ENCODE results near the gene SORT1.

Gene SORT1

GRCh38 chr1:109296782-109297181 is 100.9 kb downstream of the SORT1 start:
- TF ChIP-seq, protein P1, sequence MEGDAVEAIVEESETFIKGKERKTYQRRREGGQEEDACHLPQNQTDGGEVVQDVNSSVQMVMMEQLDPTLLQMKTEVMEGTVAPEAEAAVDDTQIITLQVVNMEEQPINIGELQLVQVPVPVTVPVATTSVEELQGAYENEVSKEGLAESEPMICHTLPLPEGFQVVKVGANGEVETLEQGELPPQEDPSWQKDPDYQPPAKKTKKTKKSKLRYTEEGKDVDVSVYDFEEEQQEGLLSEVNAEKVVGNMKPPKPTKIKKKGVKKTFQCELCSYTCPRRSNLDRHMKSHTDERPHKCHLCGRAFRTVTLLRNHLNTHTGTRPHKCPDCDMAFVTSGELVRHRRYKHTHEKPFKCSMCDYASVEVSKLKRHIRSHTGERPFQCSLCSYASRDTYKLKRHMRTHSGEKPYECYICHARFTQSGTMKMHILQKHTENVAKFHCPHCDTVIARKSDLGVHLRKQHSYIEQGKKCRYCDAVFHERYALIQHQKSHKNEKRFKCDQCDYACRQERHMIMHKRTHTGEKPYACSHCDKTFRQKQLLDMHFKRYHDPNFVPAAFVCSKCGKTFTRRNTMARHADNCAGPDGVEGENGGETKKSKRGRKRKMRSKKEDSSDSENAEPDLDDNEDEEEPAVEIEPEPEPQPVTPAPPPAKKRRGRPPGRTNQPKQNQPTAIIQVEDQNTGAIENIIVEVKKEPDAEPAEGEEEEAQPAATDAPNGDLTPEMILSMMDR (IDR thresholded peaks at IDR 0.05; ENCODE audit: insufficient read depth, low read length, poor library complexity, severe bottlenecking): no peak
- Histone ChIP-seq H3K27me3 (replicated peaks; ENCODE audit: control insufficient read depth, insufficient read depth, low read length) (no peaks in the 10 kb centered on the region; the same call in 1 of the 2 replicates), H3K4me3 (replicated peaks; ENCODE audit: low read depth, low read length) (no peak overlapping the region), H3K36me3 (ENCODE audit: control insufficient read depth, insufficient read depth, low read length) (no peaks in the 10 kb centered on the region)
- DNase-seq (ENCODE audit: extremely low read depth, insufficient read length): no peak

GRCh38 chr1:109295712-109296415 is 101.9 kb downstream of the SORT1 start:
- Histone ChIP-seq H3K36me3 (ENCODE audit: control insufficient read depth, insufficient read depth, low read length) (no peaks in the 10 kb centered on the region), H3K27me3 (replicated peaks; ENCODE audit: control insufficient read depth, insufficient read depth, low read length) (no peaks in the 10 kb centered on the region; the same call in 1 of the 2 replicates), H3K4me3 (replicated peaks; ENCODE audit: low read depth, low read length) (no peak overlapping the region)
- TF ChIP-seq, protein P1 (IDR thresholded peaks at IDR 0.05; ENCODE audit: insufficient read depth, low read length, poor library complexity, severe bottlenecking): no peak
- DNase-seq (ENCODE audit: extremely low read depth, insufficient read length): no peak

DNA sequence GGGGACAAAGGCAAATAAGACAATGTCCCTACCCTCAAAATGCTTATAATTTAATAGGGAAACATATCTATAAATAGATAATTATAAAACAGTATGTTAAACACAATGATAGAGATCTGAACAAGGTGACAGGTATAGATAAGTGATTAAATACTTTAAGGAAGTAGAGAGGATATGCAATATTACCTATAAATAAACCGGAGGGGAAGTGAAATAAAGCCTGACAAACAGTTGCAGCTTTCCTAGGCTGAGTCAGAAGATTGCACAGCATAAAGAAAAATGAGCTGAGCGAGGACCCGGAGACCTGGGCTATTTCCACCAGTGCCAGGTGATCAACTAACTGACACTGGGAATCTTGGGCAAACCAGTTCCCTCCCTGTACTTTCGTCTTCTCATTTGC is 103.2 kb downstream of the SORT1 start:
- Histone ChIP-seq H3K4me3 (replicated peaks; ENCODE audit: low read depth, low read length) (no peak overlapping the region), H3K27me3 (replicated peaks; ENCODE audit: control insufficient read depth, insufficient read depth, low read length) (no peaks in the 10 kb centered on the region; the same call in 1 of the 2 replicates), H3K36me3 (ENCODE audit: control insufficient read depth, insufficient read depth, low read length) (no peaks in the 10 kb centered on the region)
- TF ChIP-seq, protein P1 (IDR thresholded peaks at IDR 0.05; ENCODE audit: insufficient read depth, low read length, poor library complexity, severe bottlenecking): no peak
- no peak for DNase-seq (ENCODE audit: extremely low read depth, insufficient read length)

- DNase-seq (ENCODE audit: extremely low read depth, insufficient read length): no peak
- TF ChIP-seq, protein P1 (IDR thresholded peaks at IDR 0.05; ENCODE audit: insufficient read depth, low read length, poor library complexity, severe bottlenecking): no peak
These were observed 104.7 kb downstream of the SORT1 start for GRCh38 chr1:109293026-109293425.

DNA sequence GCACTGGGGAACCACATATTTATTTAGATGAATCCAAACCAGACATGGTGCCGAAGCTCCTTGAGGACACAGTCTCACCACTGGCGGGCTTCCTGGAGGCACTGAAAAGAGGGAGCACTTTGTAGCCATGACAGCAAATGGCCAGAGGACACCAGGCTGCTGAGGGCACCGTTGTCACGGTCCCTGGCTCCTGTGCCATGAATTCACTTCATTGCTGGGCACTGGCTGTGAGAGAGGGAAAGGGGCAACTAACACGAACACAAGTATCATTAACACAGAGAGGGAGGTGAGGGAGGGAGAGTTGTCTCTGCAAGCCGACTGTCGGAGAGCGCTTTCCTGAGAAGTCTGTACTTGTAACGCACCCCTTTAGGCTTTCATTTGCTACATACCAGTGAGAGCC is 105.4 kb downstream of the SORT1 start:
- no peaks in the 10 kb centered on the region for H3K36me3 ChIP-seq (ENCODE audit: control insufficient read depth, insufficient read depth, low read length)
- TF ChIP-seq, protein P1 (IDR thresholded peaks at IDR 0.05; ENCODE audit: insufficient read depth, low read length, poor library complexity, severe bottlenecking): no peak
- H3K27me3 ChIP-seq (replicated peaks; ENCODE audit: control insufficient read depth, insufficient read depth, low read length): no peaks in the 10 kb centered on the region; the same call in 1 of the 2 replicates
- H3K4me3 ChIP-seq (replicated peaks; ENCODE audit: low read depth, low read length): no peak overlapping the region
- DNase-seq (ENCODE audit: extremely low read depth, insufficient read length): no peak

More at GRCh38 chr1:109293026-109293425, 104.7 kb downstream of the SORT1 start:
- no peaks in the 10 kb centered on the region for H3K36me3 ChIP-seq (ENCODE audit: control insufficient read depth, insufficient read depth, low read length)
- no peaks in the 10 kb centered on the region; the same call in 1 of the 2 replicates for H3K27me3 ChIP-seq (replicated peaks; ENCODE audit: control insufficient read depth, insufficient read depth, low read length)
- no peak overlapping the region for H3K4me3 ChIP-seq (replicated peaks; ENCODE audit: low read depth, low read length)

All from GM06990 (cell line).